ENCODE measurements around the gene POU2F3. TPM values are rescaled to one million over a fixed set of nuclear protein-coding genes. Genes with fewer than 3 reads are reported as not detected.

POU2F3 gene
- not detected for total RNA-seq

- no peak within 1 kb of the TSS for H3K27ac Mint-ChIP-seq
- H3K4me1 Mint-ChIP-seq, result peaks cover 12% of the 10 kb centered on the region
- no peak for DNase-seq
- no peaks in the 10 kb centered on the region for H3K36me3 Mint-ChIP-seq (ENCODE audit: low read depth)
- H3K27me3 Mint-ChIP-seq, result peaks cover 81% of the 10 kb centered on the region
- ChIA-PET POLR2A (interaction anchor here (1.3 kb wide), 1 partner anchor 9 kb away, joined by 3 read pairs; no protein-coding TSS in a partner anchor), CTCF (interaction anchor here (13.2 kb wide), 1 partner anchor 61 kb away, joined by 272 read pairs; no protein-coding TSS in a partner anchor)
- H3K4me3 Mint-ChIP-seq, result no peak within 1 kb of the TSS
- H3K9me3 Mint-ChIP-seq, result no peaks in the 10 kb centered on the region
Observed at GRCh38 chr11:120239713-120240640, at the start of gene POU2F3. Gene POU2F3, plus strand, starts transcription at chr11:120240140. Its CDS starts 204 bp downstream, at chr11:120240344.

DNA sequence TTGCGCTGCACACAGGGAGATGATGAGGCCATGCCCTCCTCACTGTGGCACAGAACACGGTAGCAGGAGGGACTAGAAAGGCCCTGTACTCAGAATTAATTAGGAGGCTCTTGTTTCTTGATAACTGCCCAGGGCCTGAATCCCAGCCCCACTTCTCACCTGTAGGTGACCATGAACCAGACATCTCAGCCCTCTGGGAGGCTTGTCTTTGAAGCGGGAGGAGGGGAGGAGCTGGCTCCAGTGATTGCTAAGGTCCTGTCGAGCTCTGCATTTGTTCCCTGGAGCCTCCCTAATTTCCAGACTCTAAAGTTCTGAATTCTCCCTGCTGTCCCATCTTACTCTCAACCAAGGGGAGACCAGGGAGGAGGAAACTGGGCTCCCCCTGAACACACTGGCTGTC is 48.9 kb upstream of the POU2F3 start:
- no peak overlapping the region for H3K4me3 Mint-ChIP-seq
- H3K4me1 Mint-ChIP-seq, result peaks cover 2% of the 10 kb centered on the region
- H3K36me3 Mint-ChIP-seq (ENCODE audit: low read depth), result no peaks in the 10 kb centered on the region
- no peak for DNase-seq
- CTCF ChIA-PET, result no interaction called here
- peaks cover 25% of the 10 kb centered on the region for H3K27me3 Mint-ChIP-seq
- H3K27ac Mint-ChIP-seq, result no peak overlapping the region
- no peaks in the 10 kb centered on the region for H3K9me3 Mint-ChIP-seq
- POLR2A ChIA-PET, result interaction anchor here (1.6 kb wide), 1 partner anchor 10 kb away, joined by 3 read pairs; no protein-coding TSS in a partner anchor

GRCh38 chr11:120192831-120193625 is 46.9 kb upstream of the POU2F3 start:
- H3K4me3 Mint-ChIP-seq, result no peak overlapping the region
- POLR2A ChIA-PET, result no interaction called here
- no peaks in the 10 kb centered on the region for H3K36me3 Mint-ChIP-seq (ENCODE audit: low read depth)
- CTCF ChIA-PET, result interaction anchor here (1.3 kb wide), 1 partner anchor 24 kb away, joined by 3 read pairs; no protein-coding TSS in a partner anchor
- DNase-seq, result no peak
- H3K9me3 Mint-ChIP-seq, result no peaks in the 10 kb centered on the region
- peaks cover 20% of the 10 kb centered on the region for H3K27me3 Mint-ChIP-seq
- H3K27ac Mint-ChIP-seq, result no peak overlapping the region
- no peaks in the 10 kb centered on the region for H3K4me1 Mint-ChIP-seq

DNA sequence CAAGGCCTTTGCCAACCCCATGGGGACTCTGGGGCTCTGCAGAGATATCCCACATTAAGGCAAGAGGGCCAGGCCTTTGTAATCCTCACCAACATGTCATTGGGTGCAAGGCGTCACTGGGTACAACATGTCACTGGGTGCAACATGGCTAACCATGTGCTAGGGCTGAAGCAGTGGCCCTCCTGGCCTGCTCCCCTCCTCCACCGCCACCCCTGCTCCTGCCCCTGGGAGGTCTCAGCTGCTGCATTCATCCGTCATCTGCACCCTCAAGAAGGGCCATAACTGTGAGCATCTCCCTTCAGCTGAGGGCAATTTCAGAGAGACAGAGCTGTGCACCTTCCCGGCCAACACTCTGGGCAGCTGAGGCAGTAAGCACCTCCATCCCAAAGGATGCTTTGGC is 45.8 kb upstream of the POU2F3 start:
- Mint-ChIP-seq H3K36me3 (ENCODE audit: low read depth) (no peaks in the 10 kb centered on the region), H3K27me3 (peaks cover 13% of the 10 kb centered on the region), H3K4me1 (no peaks in the 10 kb centered on the region), H3K27ac (no peak overlapping the region), H3K4me3 (no peak overlapping the region), H3K9me3 (no peaks in the 10 kb centered on the region)
- CTCF ChIA-PET, result interaction anchor here (0.8 to 1.2 kb wide), 2 partner anchors 26 to 105 kb away, joined by 3 read pairs; no protein-coding TSS in a partner anchor
- DNase-seq, result no peak
- POLR2A ChIA-PET, result no interaction called here

DNA sequence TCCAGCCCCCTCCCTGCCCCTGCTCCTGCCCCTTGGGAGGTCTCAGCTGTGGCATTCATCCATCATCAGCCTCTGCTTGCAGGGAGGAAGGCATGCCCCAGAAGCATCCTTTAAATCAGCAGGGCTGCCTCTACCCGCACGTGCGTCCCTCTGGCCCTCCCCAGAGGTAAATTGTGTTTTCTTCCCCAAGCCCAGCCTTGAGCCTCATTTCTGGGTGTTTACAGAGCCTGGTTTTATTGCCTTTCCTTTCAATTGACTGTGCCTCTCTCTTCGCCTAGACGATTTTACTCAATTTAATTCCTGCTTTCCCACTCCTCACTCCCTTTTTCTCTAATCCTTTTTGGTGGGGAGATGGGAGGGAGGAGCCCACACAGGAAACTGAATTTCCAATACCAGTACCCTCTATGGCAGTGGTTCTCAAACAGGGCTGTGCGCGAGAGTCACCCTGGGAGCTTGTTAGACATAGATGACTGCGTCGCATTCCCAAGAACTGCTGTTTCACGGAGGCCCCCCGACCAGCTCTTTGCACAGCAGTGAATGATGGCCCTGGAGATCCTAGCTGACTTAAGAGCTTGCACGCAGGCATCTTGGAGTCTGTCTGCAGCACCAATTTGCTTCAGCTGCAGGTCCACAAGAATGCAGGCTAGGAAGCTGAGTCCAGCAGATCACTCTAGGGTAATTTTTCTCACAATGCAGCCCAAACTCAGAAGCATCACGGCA is 44.2 kb upstream of the POU2F3 start:
- Mint-ChIP-seq H3K36me3 (ENCODE audit: low read depth) (no peaks in the 10 kb centered on the region), H3K9me3 (no peaks in the 10 kb centered on the region), H3K4me1 (no peaks in the 10 kb centered on the region), H3K4me3 (no peak overlapping the region), H3K27me3 (peaks cover 17% of the 10 kb centered on the region), H3K27ac (no peak overlapping the region)
- ChIA-PET CTCF (no interaction called here), POLR2A (no interaction called here)
- no peak for DNase-seq

- H3K4me1 Mint-ChIP-seq, result no peaks in the 10 kb centered on the region
- ChIA-PET CTCF (no interaction called here), POLR2A (no interaction called here)
- H3K27me3 Mint-ChIP-seq, result peaks cover 16% of the 10 kb centered on the region
- DNase-seq, result no peak
- no peaks in the 10 kb centered on the region for H3K9me3 Mint-ChIP-seq
- no peak overlapping the region for H3K4me3 Mint-ChIP-seq
- no peaks in the 10 kb centered on the region for H3K36me3 Mint-ChIP-seq (ENCODE audit: low read depth)
- no peak overlapping the region for H3K27ac Mint-ChIP-seq
Observed at GRCh38 chr11:120196826-120197225, 43.1 kb upstream of the POU2F3 start.

GRCh38 chr11:120197251-120197891 is 42.6 kb upstream of the POU2F3 start:
- H3K27ac Mint-ChIP-seq, result no peak overlapping the region
- H3K9me3 Mint-ChIP-seq, result no peaks in the 10 kb centered on the region
- no peaks in the 10 kb centered on the region for H3K4me1 Mint-ChIP-seq
- H3K4me3 Mint-ChIP-seq, result no peak overlapping the region
- peaks cover 18% of the 10 kb centered on the region for H3K27me3 Mint-ChIP-seq
- no peak for DNase-seq
- ChIA-PET CTCF (no interaction called here), POLR2A (no interaction called here)
- H3K36me3 Mint-ChIP-seq (ENCODE audit: low read depth), result no peaks in the 10 kb centered on the region

DNA sequence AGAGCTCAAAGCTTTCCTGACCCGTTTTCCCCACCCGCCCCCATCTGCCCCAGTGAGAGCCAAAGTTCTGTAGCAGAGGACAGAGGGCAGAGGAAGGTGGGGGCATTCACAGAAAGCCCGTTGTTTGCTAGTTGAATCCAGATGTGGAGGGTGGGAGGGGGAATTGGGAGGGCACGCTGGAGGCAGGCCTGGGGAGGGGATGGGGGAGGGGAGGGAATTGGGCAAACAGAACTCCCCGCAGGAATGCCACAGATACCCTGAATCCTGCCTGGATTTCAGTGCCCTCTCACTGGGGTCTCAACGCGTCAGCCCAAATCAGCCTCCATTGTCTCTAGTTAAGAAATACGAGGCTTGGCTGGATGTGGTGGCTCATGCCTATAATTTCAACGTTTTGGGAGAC is 42.0 kb upstream of the POU2F3 start:
- no peak overlapping the region for H3K27ac Mint-ChIP-seq
- POLR2A ChIA-PET, result no interaction called here
- CTCF ChIA-PET, result no interaction called here
- no peaks in the 10 kb centered on the region for H3K4me1 Mint-ChIP-seq
- no peaks in the 10 kb centered on the region for H3K36me3 Mint-ChIP-seq (ENCODE audit: low read depth)
- DNase-seq, result no peak
- H3K9me3 Mint-ChIP-seq, result no peaks in the 10 kb centered on the region
- H3K4me3 Mint-ChIP-seq, result no peak overlapping the region
- H3K27me3 Mint-ChIP-seq, result peaks cover 18% of the 10 kb centered on the region

- POLR2A ChIA-PET, result no interaction called here
- no peaks in the 10 kb centered on the region for H3K36me3 Mint-ChIP-seq (ENCODE audit: low read depth)
- DNase-seq, result no peak
- no peaks in the 10 kb centered on the region for H3K4me1 Mint-ChIP-seq
- peaks cover 18% of the 10 kb centered on the region for H3K27me3 Mint-ChIP-seq
- no peaks in the 10 kb centered on the region for H3K9me3 Mint-ChIP-seq
- CTCF ChIA-PET, result interaction anchor here (0.6 kb wide), 1 partner anchor 159 kb away, joined by 3 read pairs; no protein-coding TSS in a partner anchor
- H3K27ac Mint-ChIP-seq, result no peak overlapping the region
- no peak overlapping the region for H3K4me3 Mint-ChIP-seq
Observed at GRCh38 chr11:120198403-120198786, 41.5 kb upstream of the POU2F3 start.

DNA sequence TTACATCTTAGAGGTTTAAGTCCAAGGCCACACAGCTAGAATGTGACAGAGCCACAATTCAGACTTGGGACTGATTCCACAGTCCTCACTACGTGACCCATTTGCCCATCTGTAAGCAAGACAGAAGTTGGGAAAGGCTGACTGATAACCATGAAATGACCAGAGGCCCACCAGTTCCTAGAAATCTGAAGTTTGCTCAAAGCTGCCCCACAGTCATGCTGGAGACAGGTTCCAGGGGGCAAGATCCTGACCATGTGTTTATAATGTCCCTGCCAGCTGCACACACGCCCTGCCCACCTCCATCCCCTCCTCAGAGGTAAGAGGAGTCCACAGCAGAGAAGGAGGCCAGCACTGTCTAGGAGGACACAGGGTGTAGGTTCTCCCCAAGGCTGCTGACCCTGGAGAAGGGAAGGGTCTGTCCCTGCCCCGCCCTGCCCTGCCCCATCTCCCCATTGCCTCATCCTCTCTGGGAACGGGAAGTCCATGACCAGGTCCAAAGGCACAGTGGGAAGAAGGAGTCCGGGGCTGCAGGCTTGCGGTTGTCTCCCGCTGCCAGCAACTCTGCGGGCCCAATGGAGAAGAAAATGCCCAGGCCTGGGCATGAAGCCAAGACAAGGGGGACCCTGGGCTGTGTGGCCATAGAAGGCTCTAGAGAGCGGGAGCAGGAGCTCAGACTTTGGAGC is 41.0 kb upstream of the POU2F3 start:
- no peak for DNase-seq
- Mint-ChIP-seq H3K4me3 (no peak overlapping the region), H3K36me3 (ENCODE audit: low read depth) (no peaks in the 10 kb centered on the region), H3K27ac (no peak overlapping the region), H3K27me3 (peaks cover 18% of the 10 kb centered on the region), H3K9me3 (no peaks in the 10 kb centered on the region), H3K4me1 (no peaks in the 10 kb centered on the region)
- ChIA-PET CTCF (interaction anchor here (0.6 kb wide), 1 partner anchor 158 kb away, joined by 3 read pairs; no protein-coding TSS in a partner anchor), POLR2A (no interaction called here)

DNA sequence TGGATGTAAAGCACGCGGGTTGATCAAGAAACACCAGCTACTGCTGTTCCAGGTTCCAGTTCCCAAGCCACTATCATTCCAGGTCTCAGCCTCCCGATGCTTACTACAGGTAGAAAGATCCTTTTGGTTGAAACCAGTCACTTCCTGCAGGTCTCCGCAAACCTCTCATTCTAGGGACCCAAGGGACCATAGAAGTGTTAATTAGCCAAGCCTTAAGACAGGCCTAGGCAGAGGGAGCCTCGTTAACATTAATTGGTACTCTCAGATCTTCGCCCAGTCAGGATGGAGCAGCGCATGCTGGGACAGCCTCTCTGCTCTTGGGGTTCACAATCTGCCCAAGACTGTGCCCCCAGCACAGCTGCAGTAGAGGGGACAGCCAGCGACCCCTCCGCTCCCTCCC is 40.3 kb upstream of the POU2F3 start:
- ChIA-PET POLR2A (no interaction called here), CTCF (no interaction called here)
- H3K36me3 Mint-ChIP-seq (ENCODE audit: low read depth), result no peaks in the 10 kb centered on the region
- H3K27me3 Mint-ChIP-seq, result peaks cover 18% of the 10 kb centered on the region
- no peaks in the 10 kb centered on the region for H3K4me1 Mint-ChIP-seq
- H3K9me3 Mint-ChIP-seq, result no peaks in the 10 kb centered on the region
- DNase-seq, result no peak
- H3K4me3 Mint-ChIP-seq, result no peak overlapping the region
- no peak overlapping the region for H3K27ac Mint-ChIP-seq

DNA sequence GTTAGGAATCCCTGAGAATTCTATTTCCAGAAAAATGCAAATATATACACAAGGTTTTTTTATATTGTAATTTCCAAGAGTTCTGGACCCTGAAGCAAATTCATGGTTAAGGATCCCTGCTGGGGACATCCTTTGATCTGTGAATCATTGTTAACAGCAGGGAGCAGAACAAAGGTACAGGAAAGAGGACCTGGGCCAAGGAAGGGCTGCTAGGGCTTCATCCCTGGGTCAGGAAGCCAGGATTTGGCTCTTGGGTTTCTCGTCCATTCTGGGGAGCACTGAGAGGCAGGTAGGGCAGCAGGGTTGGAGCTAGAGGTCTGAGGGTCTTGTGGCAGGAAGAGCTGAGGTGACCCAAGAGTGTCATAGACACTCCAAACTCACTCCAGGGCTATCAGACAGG is 39.3 kb upstream of the POU2F3 start:
- Mint-ChIP-seq H3K27me3 (peaks cover 23% of the 10 kb centered on the region), H3K36me3 (ENCODE audit: low read depth) (no peaks in the 10 kb centered on the region), H3K4me1 (no peaks in the 10 kb centered on the region), H3K27ac (no peak overlapping the region), H3K4me3 (no peak overlapping the region), H3K9me3 (no peaks in the 10 kb centered on the region)
- ChIA-PET POLR2A (no interaction called here), CTCF (no interaction called here)
- DNase-seq, result no peak

Data from activated CD4-positive, alpha-beta memory T cell treated with anti-CD3 and anti-CD28 coated beads, Interleukin-2, amount 10 ng/mL, durations not matched to agents 7 days and 5 days (primary cell).